ENCODE measurements around the gene SOBP.

DNA sequence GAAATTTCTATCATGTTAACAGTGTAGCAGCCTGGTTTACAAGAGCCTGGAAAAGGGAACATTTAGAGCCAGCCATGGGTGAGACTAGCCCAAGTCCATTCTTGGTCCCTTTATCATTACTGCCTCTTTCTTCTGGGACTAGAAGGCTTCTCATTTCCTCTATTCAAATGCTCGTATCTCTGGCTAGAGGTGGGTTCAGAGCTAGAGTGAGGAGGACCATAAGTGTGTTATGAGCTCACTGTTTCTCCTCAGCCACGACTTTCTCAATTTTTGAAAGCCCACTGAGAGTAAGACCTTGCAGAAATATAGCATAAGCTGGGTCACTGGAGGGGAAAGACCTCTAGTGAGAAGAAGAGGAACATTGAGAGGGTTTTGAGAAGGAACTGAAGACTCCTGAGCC, 100.0 kb downstream of the SOBP start:
- TF ChIP-seq, protein P1, sequence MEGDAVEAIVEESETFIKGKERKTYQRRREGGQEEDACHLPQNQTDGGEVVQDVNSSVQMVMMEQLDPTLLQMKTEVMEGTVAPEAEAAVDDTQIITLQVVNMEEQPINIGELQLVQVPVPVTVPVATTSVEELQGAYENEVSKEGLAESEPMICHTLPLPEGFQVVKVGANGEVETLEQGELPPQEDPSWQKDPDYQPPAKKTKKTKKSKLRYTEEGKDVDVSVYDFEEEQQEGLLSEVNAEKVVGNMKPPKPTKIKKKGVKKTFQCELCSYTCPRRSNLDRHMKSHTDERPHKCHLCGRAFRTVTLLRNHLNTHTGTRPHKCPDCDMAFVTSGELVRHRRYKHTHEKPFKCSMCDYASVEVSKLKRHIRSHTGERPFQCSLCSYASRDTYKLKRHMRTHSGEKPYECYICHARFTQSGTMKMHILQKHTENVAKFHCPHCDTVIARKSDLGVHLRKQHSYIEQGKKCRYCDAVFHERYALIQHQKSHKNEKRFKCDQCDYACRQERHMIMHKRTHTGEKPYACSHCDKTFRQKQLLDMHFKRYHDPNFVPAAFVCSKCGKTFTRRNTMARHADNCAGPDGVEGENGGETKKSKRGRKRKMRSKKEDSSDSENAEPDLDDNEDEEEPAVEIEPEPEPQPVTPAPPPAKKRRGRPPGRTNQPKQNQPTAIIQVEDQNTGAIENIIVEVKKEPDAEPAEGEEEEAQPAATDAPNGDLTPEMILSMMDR (IDR thresholded peaks at IDR 0.05) = no peak
- no peak for TF ChIP-seq POLR2A (IDR thresholded peaks at IDR 0.05)
- no peak for TF ChIP-seq POLR2AphosphoS5 (IDR thresholded peaks at IDR 0.05)
- no peak for TF ChIP-seq EP300 (IDR thresholded peaks at IDR 0.05)
